ENCODE measurements around the gene OR2V1. TPM values are rescaled to one million over a fixed set of nuclear protein-coding genes. Genes with fewer than 3 reads are reported as not detected.
A peak's percentile ranks its signal among the peaks of the same experiment; 100 is the strongest.
"Not testable (repeated sequence)": the region's sequence is repeated elsewhere in the genome, so short reads cannot be mapped to it uniquely, and the experiment has no call there.

The OR2V1 gene
- total RNA-seq, 6 experiments from 2014 or later, result not detected

DNA sequence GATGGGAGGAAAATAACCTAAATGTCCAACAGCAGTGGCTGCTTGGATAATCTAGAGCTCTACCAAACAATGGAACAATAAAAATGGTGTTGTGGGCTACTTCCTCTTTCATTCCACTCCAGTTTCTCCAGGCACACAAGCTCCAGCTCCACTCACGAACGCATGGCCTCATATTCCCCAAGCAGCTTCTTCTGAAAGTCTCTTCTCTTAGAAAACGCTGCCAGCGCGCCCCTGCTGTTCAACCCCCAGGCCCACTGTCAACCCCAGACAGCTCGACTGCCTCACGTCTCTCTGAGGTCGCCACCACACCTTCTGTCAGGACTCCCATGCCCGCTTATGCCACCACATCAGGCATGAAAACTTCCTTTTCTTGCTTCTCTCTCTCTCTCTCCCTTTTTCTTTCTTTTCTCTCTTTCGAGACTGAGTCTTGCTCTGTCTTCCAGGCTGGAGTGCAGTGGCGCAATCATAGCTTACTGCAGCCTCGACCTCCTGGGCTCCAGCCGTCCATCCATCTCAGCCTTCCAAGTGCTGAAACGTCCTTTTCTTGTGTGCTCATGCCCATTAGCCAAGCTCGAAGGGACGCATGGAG, 32.6 kb upstream of the OR2V1 start:
- peaks cover 0 to 4% of the 10 kb centered on the region in 2 donors for H3K27me3 ChIP-seq
- no peak overlapping the region for H3K27ac ChIP-seq
- TF ChIP-seq, protein P1, sequence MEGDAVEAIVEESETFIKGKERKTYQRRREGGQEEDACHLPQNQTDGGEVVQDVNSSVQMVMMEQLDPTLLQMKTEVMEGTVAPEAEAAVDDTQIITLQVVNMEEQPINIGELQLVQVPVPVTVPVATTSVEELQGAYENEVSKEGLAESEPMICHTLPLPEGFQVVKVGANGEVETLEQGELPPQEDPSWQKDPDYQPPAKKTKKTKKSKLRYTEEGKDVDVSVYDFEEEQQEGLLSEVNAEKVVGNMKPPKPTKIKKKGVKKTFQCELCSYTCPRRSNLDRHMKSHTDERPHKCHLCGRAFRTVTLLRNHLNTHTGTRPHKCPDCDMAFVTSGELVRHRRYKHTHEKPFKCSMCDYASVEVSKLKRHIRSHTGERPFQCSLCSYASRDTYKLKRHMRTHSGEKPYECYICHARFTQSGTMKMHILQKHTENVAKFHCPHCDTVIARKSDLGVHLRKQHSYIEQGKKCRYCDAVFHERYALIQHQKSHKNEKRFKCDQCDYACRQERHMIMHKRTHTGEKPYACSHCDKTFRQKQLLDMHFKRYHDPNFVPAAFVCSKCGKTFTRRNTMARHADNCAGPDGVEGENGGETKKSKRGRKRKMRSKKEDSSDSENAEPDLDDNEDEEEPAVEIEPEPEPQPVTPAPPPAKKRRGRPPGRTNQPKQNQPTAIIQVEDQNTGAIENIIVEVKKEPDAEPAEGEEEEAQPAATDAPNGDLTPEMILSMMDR (IDR thresholded peaks at IDR 0.05), result no peak
- no peak for TF ChIP-seq POLR2A (IDR thresholded peaks at IDR 0.05)

GRCh38 chr5:181161534-181162175, 30.7 kb upstream of the OR2V1 start:
- DNase-seq, result no peak
- Histone ChIP-seq H3K4me3 (no peak overlapping the region), H3K27me3 (no peaks in the 10 kb centered on the region)

More for the DNA sequence above, 32.6 kb upstream of the OR2V1 start:
- no peak for DNase-seq
- no peak overlapping the region for H3K4me3 ChIP-seq
- WGBS (ENCODE audit: insufficient coverage, low coverage, low lambda C conversion rate, missing lambda C conversion rate), result 27% methylated on average over 16 of the region's 16 CpGs
- ATAC-seq, result no peak
- H3K36me3 ChIP-seq, result no peaks in the 10 kb centered on the region
- no peaks in the 10 kb centered on the region for H3K9me3 ChIP-seq
- intact Hi-C loops (cut with DNase I), result no loop called here
- H3K4me1 ChIP-seq, result no peaks in the 10 kb centered on the region

GRCh38 chr5:181160755-181161533, 30.0 kb upstream of the OR2V1 start:
- H3K4me1 ChIP-seq; DNase-seq; intact Hi-C loops (cut with DNase I); H3K27ac ChIP-seq; H3K27me3 ChIP-seq; H3K4me3 ChIP-seq; H3K9me3 ChIP-seq; H3K36me3 ChIP-seq; ATAC-seq: not testable (repeated sequence)
- WGBS (ENCODE audit: insufficient coverage, low coverage, low lambda C conversion rate, missing lambda C conversion rate), result 9% methylated on average over 17 of the region's 48 CpGs

More at GRCh38 chr5:181161534-181162175, 30.7 kb upstream of the OR2V1 start:
- WGBS (ENCODE audit: insufficient coverage, low coverage, low lambda C conversion rate, missing lambda C conversion rate), result 63% methylated on average over 3 of the region's 4 CpGs
- no peaks in the 10 kb centered on the region for H3K4me1 ChIP-seq
- TF ChIP-seq, protein P1 (IDR thresholded peaks at IDR 0.05), result no peak
- no peak for TF ChIP-seq POLR2A (IDR thresholded peaks at IDR 0.05)
- H3K9me3 ChIP-seq, result no peaks in the 10 kb centered on the region
- H3K27ac ChIP-seq, result no peak overlapping the region
- H3K36me3 ChIP-seq, result no peaks in the 10 kb centered on the region
- intact Hi-C loops (cut with DNase I), result no loop called here
- no peak for ATAC-seq

GRCh38 chr5:181160152-181160754, 29.3 kb upstream of the OR2V1 start:
- H3K4me1 ChIP-seq, result no peaks in the 10 kb centered on the region
- no peaks in the 10 kb centered on the region for H3K36me3 ChIP-seq
- intact Hi-C loops (cut with DNase I), result no loop called here
- ATAC-seq (peak in 3 of 4 donors; percentile 11 to 36 (median 13)), DNase-seq (no peak)
- H3K27ac ChIP-seq, result no peak overlapping the region
- no peaks in the 10 kb centered on the region for H3K27me3 ChIP-seq
- WGBS (ENCODE audit: insufficient coverage, low coverage, low lambda C conversion rate, missing lambda C conversion rate), result 44% methylated on average over 5 of the region's 21 CpGs
- no peak for TF ChIP-seq POLR2A (IDR thresholded peaks at IDR 0.05)
- TF ChIP-seq, protein P1 (IDR thresholded peaks at IDR 0.05), result no peak
- no peaks in the 10 kb centered on the region for H3K9me3 ChIP-seq
- H3K4me3 ChIP-seq, result no peak overlapping the region
